Activated CD4-positive, alpha-beta T cell treated with anti-CD3 and anti-CD28 coated beads, Interleukin-2, Interleukin-6, amounts not matched to agents 100 ng/mL and 50 ng/mL, durations not matched to agents 16 hours and 8 hours (primary cell): ENCODE data around the gene CCNL2.
"Not testable (repeated sequence)": the region's sequence is repeated elsewhere in the genome, so short reads cannot be mapped to it uniquely, and the experiment has no call there.

Experiments
- DNase-seq: peaks from one replicate; pipeline ENCODE4 v3.0.0-alpha.2; 2020

Gene CCNL2

DNA sequence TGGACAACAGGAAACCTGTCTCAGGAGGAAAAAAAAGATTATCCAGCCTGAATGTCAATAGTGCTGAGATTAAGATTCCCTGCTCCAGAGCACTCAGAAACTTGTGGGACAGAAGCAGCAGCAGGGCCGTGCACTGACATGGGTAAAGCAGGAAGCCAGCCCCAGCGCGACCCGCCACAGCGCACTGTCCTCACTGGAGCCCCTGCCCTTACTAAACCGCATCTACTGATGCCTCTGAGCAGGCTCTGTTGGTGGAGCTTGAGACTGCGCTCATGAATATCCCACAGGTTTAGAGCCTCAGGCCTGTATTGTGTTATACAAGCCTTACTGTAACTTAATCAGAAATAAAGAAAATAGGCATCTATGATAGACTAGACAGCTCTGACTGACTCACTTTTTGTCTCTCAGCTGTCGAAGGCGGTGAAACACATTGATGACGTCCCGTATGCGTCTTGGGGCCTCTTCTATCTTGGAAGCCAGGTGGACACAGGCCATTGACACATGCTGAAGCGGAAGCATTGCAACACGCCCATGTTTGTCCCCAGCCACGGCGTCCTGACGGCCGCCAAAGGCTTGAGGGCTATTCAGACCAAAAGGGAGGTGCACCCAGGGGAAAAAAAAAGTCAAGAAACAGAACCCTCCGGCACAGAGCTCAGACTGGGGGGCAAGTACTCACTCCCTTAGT, 1.2 kb downstream of the CCNL2 start:
- DNase-seq: no peak

DNA sequence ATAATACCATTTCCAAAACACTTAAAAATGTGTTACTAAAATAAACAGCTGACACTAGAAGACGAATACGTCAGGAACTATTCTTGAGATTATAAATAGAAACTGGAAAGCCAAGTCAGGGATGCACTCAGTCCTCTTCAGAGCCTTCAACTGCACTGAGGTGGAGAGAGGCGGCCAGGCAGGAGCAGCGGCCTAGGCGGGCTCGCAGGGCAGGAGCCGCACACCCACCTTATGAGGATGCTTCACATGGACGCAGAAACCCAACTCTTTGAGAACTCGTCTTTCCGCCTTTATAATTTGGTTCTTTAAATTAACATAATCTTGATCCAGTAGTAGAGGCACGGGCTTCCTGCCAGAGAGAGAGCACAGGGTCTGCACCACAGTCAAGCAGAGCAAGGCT, 4.0 kb downstream of the CCNL2 start:
- DNase-seq: no peak

DNA sequence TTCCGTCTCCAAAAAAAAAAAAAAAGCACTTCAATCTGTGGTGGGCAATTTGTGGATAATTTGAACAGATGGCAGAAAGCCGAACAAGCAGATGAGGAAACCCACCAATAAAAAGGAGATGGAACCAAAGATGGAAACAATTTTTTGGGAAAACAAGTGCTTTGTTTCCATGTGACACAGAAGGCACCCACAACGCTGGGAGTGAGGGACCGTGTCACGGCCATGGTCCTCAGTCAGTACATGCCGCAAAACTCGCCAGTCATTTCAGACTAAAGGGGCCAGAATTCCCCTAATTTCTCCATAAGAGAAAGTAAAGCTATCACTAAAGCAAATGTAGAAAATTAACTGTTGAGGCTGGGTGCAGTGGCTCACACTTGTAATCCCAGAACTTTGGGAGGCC, 5.0 kb downstream of the CCNL2 start:
- no peak for DNase-seq

- no peak for DNase-seq
Observed at GRCh38 chr1:1393428-1393827, 5.7 kb downstream of the CCNL2 start.

DNA sequence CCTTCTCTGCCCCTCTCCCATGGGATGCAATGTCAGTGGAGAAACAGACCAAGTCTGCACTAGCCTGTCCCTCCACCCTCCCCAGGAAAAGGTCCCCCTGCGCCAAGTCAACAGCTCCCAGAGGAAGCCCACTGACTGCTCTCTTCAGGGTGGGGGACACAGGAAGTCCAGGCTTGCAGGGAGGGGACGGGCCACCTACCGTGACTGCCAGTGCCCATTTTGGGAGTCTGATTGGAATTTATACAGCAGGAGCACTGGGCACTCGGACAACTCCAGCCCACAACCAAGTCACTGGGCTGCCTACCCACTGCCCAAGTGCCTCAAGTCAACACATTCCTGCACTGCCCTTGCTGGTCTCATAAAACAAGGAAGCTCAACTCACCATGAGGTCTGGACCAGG, 6.1 kb downstream of the CCNL2 start:
- no peak for DNase-seq

DNA sequence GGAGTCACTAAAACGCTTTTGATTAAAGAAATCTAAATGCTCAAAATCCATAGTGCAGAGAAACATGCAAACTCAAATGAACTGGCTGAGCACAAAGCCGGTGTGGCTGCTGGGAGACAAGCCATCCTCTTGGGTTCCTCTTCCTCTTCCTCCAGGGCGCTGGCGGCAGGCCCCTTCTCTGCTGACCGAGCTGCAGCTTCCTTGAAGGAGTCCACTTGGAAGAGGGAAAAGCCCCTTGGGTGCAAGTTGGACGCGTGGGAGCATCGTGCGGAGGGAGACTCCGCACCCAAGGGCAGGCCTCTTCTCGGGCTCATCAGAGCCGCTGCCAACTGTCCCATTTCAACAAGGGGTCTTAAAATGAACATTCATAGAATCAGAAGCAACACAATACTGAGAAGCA, 7.9 kb downstream of the CCNL2 start:
- DNase-seq: no peak

DNA sequence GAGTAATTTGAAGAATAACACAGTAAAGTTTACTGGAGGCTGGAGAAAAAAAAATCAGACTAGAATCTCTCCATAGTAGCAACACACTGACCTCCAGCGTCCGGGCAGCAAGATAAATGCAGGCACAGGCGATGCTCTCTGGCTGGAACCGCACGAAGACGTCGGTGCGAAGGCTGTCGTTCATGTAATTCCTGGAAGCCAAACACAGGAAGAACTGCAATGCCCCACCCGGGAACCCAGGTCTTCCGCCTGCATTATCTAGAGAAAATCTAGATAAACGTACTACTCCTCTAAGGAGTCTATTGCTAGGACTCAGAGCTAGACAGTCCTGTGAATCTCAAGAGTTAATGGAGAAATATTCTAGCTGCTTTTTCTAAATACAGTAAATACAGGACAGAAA, 8.5 kb downstream of the CCNL2 start:
- no peak for DNase-seq

DNA sequence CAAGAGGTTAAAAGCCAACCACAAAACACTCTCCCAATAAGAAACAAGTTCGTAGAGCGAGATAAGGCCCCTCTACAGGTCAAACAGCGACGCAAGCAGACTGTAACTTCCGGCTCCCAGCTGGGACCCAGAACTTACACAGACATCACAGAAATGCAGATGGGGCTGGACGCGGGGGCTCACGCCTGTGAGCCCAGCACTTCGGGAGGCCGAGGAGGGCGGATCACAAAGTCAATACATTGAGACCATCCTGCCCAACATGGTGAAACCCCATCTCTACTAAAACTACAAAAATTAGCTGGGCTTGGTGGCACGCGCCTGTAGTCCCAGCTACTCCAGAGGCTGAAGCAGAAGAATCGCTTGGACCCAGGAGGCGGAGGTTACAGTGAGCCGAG, 11.1 kb downstream of the CCNL2 start:
- DNase-seq: no peak

- DNase-seq: no peak
Observed at GRCh38 chr1:1387098-1388077, 11.7 kb downstream of the CCNL2 start.

GRCh38 chr1:1385931-1386330, 13.2 kb downstream of the CCNL2 start:
- DNase-seq: no peak

- not testable (repeated sequence) for DNase-seq
Observed at GRCh38 chr1:1385339-1385738, 13.8 kb downstream of the CCNL2 start.

- no peak for DNase-seq
Observed at GRCh38 chr1:1381294-1381693, 17.8 kb downstream of the CCNL2 start.

- DNase-seq: no peak
Observed at GRCh38 chr1:1380860-1381259, 18.3 kb downstream of the CCNL2 start.

GRCh38 chr1:1377540-1378205, 21.5 kb downstream of the CCNL2 start:
- no peak for DNase-seq

GRCh38 chr1:1376551-1377226, 22.4 kb downstream of the CCNL2 start:
- DNase-seq: no peak

GRCh38 chr1:1374929-1375662, 24.0 kb downstream of the CCNL2 start, which contains the start of gene AURKAIP1:
TSS of gene AURKAIP1 (minus strand) at chr1:1375207. CDS start at chr1:1374756, 451 bp downstream.
- peak; percentile 99 for DNase-seq

DNA sequence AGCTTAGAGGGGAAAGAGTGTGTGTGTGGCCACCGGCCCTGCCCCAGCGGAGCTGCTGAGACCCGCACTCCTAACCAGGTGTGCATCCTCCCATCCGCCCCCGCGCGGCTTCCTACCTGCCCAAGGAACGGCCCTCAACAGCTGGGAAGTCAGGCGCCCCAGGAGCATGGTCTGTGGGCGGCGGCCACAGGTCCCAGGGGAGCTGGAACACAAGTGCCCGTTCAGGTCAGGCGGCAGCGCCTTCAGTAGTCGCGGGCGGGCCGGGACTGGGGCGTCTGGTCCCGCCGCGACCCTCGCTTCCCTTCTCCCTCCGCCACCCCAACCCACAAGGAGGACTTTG, 24.6 kb downstream of the CCNL2 start:
- DNase-seq: no peak

DNA sequence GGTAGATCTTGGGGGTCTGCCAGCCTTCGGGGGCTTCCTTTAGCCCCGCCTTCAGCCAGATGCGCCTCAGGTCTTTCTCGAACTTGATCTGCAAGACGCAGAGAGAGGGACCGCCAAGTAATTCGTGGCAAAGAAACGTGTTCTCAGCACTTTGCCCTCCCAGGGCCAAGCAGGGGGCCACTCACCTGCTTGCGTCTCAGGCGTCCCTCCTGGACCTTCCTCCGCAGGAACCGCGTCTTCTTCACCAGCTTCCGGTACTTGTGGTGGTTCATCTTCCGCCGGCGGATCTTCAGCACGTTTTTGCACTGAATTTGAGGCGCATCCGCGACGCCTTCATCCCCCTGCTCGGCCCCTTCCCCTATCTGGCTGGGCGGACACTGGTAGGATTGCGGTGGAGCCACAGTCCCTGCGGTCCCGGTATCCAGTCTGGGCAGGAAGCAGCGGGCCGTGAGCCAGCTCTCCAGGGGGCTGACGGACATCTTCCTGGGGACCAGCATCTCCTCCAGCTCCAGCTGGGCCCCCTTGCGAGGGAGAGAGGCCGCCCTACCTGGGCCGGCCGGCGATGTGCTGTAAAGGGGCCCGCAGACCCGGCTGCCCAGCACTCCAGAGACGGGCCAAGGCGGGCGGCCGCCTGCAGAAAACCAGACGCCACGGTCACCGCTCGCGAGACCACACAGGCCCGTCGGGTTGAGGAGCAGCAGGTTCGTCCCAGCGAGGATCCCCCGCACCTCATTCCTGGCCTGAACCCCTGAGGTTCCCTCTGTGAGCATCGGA, 25.1 kb downstream of the CCNL2 start:
- no peak for DNase-seq

GRCh38 chr1:1373051-1373814, 25.9 kb downstream of the CCNL2 start:
- DNase-seq: no peak
